RWPE2 (cell line): ENCODE measurements around the gene PTPRO.

ENCODE experiments used
- ATAC-seq: fragments of 200-7000 bp; cut with Tn5 transposase; 3 replicates; pipeline ENCODE4 v1.9.1; 2021; ENCODE audit warnings: low read depth
- DNase-seq: peaks from one replicate; pipeline ENCODE4 v3.0.0-alpha.2; 2020; ENCODE audit warnings: low spot score
- H3K27ac ChIP-seq: fragments of 450-650 bp; 2 replicates; pipeline ENCODE4 v1.5.1; 2017; ENCODE audit warnings: mild to moderate bottlenecking; ENCODE audit not compliant: poor library complexity, severe bottlenecking
- H3K27me3 ChIP-seq: fragments of 250-450 bp; sonication (Bioruptor Pico); 2 replicates; pipeline ENCODE4 v1.5.1; 2021; ENCODE audit warnings: mild to moderate bottlenecking, moderate library complexity; ENCODE audit not compliant: insufficient read depth, poor library complexity, severe bottlenecking
- H3K36me3 ChIP-seq: fragments of 250-450 bp; sonication (Bioruptor Pico); 2 replicates; pipeline ENCODE4 v1.5.1; 2020; ENCODE audit warnings: low read depth, mild to moderate bottlenecking, moderate library complexity
- H3K4me1 ChIP-seq: fragments of 250-450 bp; sonication (Bioruptor Pico); 2 replicates; pipeline ENCODE4 v1.5.1; 2021; ENCODE audit warnings: mild to moderate bottlenecking, moderate library complexity; ENCODE audit not compliant: insufficient read depth, poor library complexity, severe bottlenecking
- H3K4me3 ChIP-seq: fragments of 250-450 bp; sonication (Bioruptor Pico); 2 replicates; pipeline ENCODE4 v1.5.1; 2021; ENCODE audit warnings: mild to moderate bottlenecking, moderate library complexity; ENCODE audit not compliant: severe bottlenecking
- H3K9me3 ChIP-seq: fragments of 250-450 bp; sonication (Bioruptor Pico); 2 replicates; pipeline ENCODE4 v1.5.1; 2021; ENCODE audit warnings: mild to moderate bottlenecking, moderate library complexity; ENCODE audit not compliant: severe bottlenecking
- CTCF ChIP-seq: fragments of 450-650 bp; IDR thresholded peaks from one replicate; pipeline ENCODE4 v1.5.1; 2017; ENCODE audit warnings: mild to moderate bottlenecking, moderate library complexity; ENCODE audit not compliant: poor library complexity, severe bottlenecking

PTPRO gene

DNA sequence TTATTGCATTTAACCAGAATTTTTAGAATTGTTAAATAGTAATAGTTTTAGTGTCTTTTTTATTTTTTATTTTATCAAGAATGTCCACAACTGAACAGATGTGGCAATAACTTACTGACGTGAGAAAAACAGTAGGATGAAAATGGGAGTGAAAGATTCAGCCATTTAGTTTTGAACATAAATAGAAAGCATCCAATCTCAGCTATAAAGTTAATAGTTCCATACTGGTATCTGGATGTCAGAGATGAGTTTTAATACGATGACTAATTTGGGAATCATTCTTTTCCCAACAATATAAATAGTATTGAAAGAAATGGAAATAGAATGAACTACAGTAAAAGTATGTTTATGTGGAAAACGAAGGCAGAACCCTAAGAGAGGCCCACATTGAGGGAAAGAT lies 307.5 kb downstream of the PTPRO start:
- H3K4me1 ChIP-seq = peaks cover 34% of the 10 kb centered on the region
- ATAC-seq (peak; percentile 40; the same call in 2 of the 3 replicates), DNase-seq (no peak)
- H3K27me3 ChIP-seq = no peaks in the 10 kb centered on the region
- H3K27ac ChIP-seq = peak overlapping the region; percentile 86
- no peaks in the 10 kb centered on the region for H3K9me3 ChIP-seq
- H3K36me3 ChIP-seq = no peaks in the 10 kb centered on the region
- H3K4me3 ChIP-seq = no peak overlapping the region
- no peak for TF ChIP-seq CTCF

GRCh38 chr12:15631007-15631715 lies 308.9 kb downstream of the PTPRO start:
- H3K4me1 ChIP-seq = peaks cover 34% of the 10 kb centered on the region
- H3K9me3 ChIP-seq = no peaks in the 10 kb centered on the region
- no peak for TF ChIP-seq CTCF
- ATAC-seq (no peak), DNase-seq (no peak)
- no peaks in the 10 kb centered on the region for H3K27me3 ChIP-seq
- H3K4me3 ChIP-seq = no peak overlapping the region
- H3K36me3 ChIP-seq = no peaks in the 10 kb centered on the region
- H3K27ac ChIP-seq = peak overlapping the region; percentile 86

- Histone ChIP-seq H3K9me3 (no peaks in the 10 kb centered on the region), H3K27ac (no peak overlapping the region), H3K36me3 (no peaks in the 10 kb centered on the region), H3K4me3 (no peak overlapping the region), H3K4me1 (peaks cover 34% of the 10 kb centered on the region), H3K27me3 (no peaks in the 10 kb centered on the region)
- DNase-seq = no peak
- no peak for TF ChIP-seq CTCF
- no peak for ATAC-seq
Measured at GRCh38 chr12:15632708-15633107, 310.4 kb downstream of the PTPRO start.

- TF ChIP-seq CTCF = no peak
- H3K4me3 ChIP-seq = no peak overlapping the region
- ATAC-seq (no peak; the same call in 2 of the 3 replicates), DNase-seq (no peak)
- no peaks in the 10 kb centered on the region for H3K36me3 ChIP-seq
- no peaks in the 10 kb centered on the region for H3K9me3 ChIP-seq
- no peak overlapping the region for H3K27ac ChIP-seq
- peaks cover 32% of the 10 kb centered on the region for H3K4me1 ChIP-seq
- H3K27me3 ChIP-seq = no peaks in the 10 kb centered on the region
Measured at GRCh38 chr12:15633201-15633600, 310.9 kb downstream of the PTPRO start.

- DNase-seq (no peak), ATAC-seq (no peak)
- H3K4me1 ChIP-seq = peaks cover 22% of the 10 kb centered on the region
- H3K4me3 ChIP-seq = no peak overlapping the region
- no peak overlapping the region for H3K27ac ChIP-seq
- no peaks in the 10 kb centered on the region for H3K9me3 ChIP-seq
- no peaks in the 10 kb centered on the region for H3K27me3 ChIP-seq
- H3K36me3 ChIP-seq = no peaks in the 10 kb centered on the region
- TF ChIP-seq CTCF = no peak
Measured at GRCh38 chr12:15634010-15634683, 311.8 kb downstream of the PTPRO start.
